OCI-LY7 (cell line): Measurements from ENCODE around the gene MAP3K13. TPM values are rescaled to one million over a fixed set of nuclear protein-coding genes. Genes with fewer than 3 reads are reported as not detected.

ENCODE experiments used
- BruUV-seq: library from RNA; stranded (reverse); fragments of 400-500 nt; replicated peaks from 2 replicates; lab custom pipeline; 2021; lab: Mats Ljungman, UMichigan
- CTCF ChIA-PET: fragments of 300-600 bp; sonication (Branson Sonifier 250); formaldehyde crosslinking; loops from one replicate; lab custom pipeline; 2022; ENCODE audit warnings: antibody characterized with exemption; ENCODE audit not compliant: unreplicated experiment; lab: Charles Lee
- POLR2A ChIA-PET: fragments of 300-600 bp; sonication (Branson Sonifier 250); formaldehyde crosslinking; loops from one replicate; lab custom pipeline; 2022; ENCODE audit warnings: antibody characterized with exemption; lab: Charles Lee
- DNase-seq: peaks from one replicate; pipeline ENCODE4 v3.0.0-alpha.2; 2015; ENCODE audit warnings: low spot score
- H2AFZ ChIP-seq: fragments of 200-600 bp; sonication (generic), shearing (Covaris generic); 2 replicates; pipeline ENCODE4 v1.6.1; 2014; ENCODE audit warnings: mild to moderate bottlenecking, antibody characterized with exemption, low read length, moderate library complexity
- H3K27ac ChIP-seq: fragments of 200-600 bp; sonication (generic); 2 replicates; pipeline ENCODE4 v1.5.1; 2014; ENCODE audit warnings: mixed run types, low read depth, mild to moderate bottlenecking, moderate library complexity, low read length, inconsistent platforms; ENCODE audit not compliant: poor library complexity, severe bottlenecking
- H3K36me3 ChIP-seq: fragments of 200-600 bp; sonication (generic); 2 replicates; pipeline ENCODE4 v1.6.1; 2014; ENCODE audit warnings: mild to moderate bottlenecking, antibody characterized with exemption, low read length, moderate library complexity, mixed read lengths; ENCODE audit not compliant: insufficient read depth
- H3K4me1 ChIP-seq: fragments of 200-600 bp; sonication (generic); 2 replicates; pipeline ENCODE4 v1.5.1; 2014; ENCODE audit warnings: mild to moderate bottlenecking, low read length; ENCODE audit not compliant: insufficient read depth, poor library complexity, severe bottlenecking
- H3K4me2 ChIP-seq: fragments of 200-600 bp; sonication (generic); 2 replicates; pipeline ENCODE4 v1.6.1; 2014; ENCODE audit warnings: mild to moderate bottlenecking, low read length
- H3K4me3 ChIP-seq: fragments of 200-600 bp; sonication (generic); 2 replicates; pipeline ENCODE4 v1.5.1; 2014; ENCODE audit warnings: mild to moderate bottlenecking, low read depth, low read length; ENCODE audit not compliant: poor library complexity, severe bottlenecking
- H3K79me2 ChIP-seq: fragments of 200-600 bp; sonication (generic); 2 replicates; pipeline ENCODE4 v1.6.1; 2016; ENCODE audit warnings: low read depth, mild to moderate bottlenecking, low read length, moderate library complexity, mixed read lengths; ENCODE audit not compliant: insufficient read depth
- H3K9me2 ChIP-seq: fragments of 200-600 bp; sonication (generic); 2 replicates; pipeline ENCODE4 v1.6.1; 2016; ENCODE audit warnings: mild to moderate bottlenecking, low read length, mixed read lengths; ENCODE audit not compliant: insufficient read depth
- H3K9me3 ChIP-seq: fragments of 200-600 bp; sonication (generic); 2 replicates; pipeline ENCODE4 v1.6.1; 2014; ENCODE audit warnings: mild to moderate bottlenecking, mixed run types, low read length, mixed read lengths
- H4K20me1 ChIP-seq: fragments of 200-600 bp; sonication (generic); 2 replicates; pipeline ENCODE4 v1.6.1; 2014; ENCODE audit warnings: mild to moderate bottlenecking, antibody characterized with exemption, low read length, moderate library complexity, mixed read lengths; ENCODE audit not compliant: insufficient read depth
- EZH2phosphoT487 ChIP-seq: fragments of 200-600 bp; sonication (generic); IDR thresholded peaks from 2 replicates; pipeline ENCODE4 v1.6.1; 2018; ENCODE audit warnings: low read depth, borderline replicate concordance, mild to moderate bottlenecking, mixed run types, antibody characterized with exemption, low read length, moderate library complexity, mixed read lengths
- intact Hi-C: fragments of 100-400 bp; cut with micrococcal nuclease; formaldehyde crosslinking; loops from one replicate; pipeline ENCODE4 v1.10.0; 2022; ENCODE audit not compliant: unreplicated experiment
- total RNA-seq, 2 experiments: library from RNA; depleted of rRNA in 1 of 2; stranded (reverse); fragments of >200 nt in 1 of 2; shearing (Covaris generic) in 1 of 2; gene quantifications; 2 replicates each; pipeline ENCODE4 v1.2.3, GENCODE V29; 2014 to 2022
- TF ChIP-seq, protein P1 (sequence below): fragments of 200-600 bp; sonication (generic); conservative IDR thresholded peaks from 2 replicates; pipeline ENCODE4 v1.5.1; 2014; ENCODE audit warnings: mild to moderate bottlenecking, antibody characterized with exemption, low read length, moderate library complexity, mixed read lengths

MAP3K13 gene
- total RNA-seq, 2 experiments from 2014 or later: 7.6 to 15.0 TPM

- Histone ChIP-seq H3K9me3 (no peaks in the 10 kb centered on the region), H3K36me3 (no peaks in the 10 kb centered on the region), H3K27ac (no peak overlapping the region), H3K4me3 (no peak overlapping the region), H3K9me2 (no peaks in the 10 kb centered on the region), H4K20me1 (no peaks in the 10 kb centered on the region), H3K4me2 (no peak overlapping the region), H2AFZ (no peak overlapping the region), H3K79me2 (no peaks in the 10 kb centered on the region), H3K4me1 (no peaks in the 10 kb centered on the region)
- TF ChIP-seq, protein P1, sequence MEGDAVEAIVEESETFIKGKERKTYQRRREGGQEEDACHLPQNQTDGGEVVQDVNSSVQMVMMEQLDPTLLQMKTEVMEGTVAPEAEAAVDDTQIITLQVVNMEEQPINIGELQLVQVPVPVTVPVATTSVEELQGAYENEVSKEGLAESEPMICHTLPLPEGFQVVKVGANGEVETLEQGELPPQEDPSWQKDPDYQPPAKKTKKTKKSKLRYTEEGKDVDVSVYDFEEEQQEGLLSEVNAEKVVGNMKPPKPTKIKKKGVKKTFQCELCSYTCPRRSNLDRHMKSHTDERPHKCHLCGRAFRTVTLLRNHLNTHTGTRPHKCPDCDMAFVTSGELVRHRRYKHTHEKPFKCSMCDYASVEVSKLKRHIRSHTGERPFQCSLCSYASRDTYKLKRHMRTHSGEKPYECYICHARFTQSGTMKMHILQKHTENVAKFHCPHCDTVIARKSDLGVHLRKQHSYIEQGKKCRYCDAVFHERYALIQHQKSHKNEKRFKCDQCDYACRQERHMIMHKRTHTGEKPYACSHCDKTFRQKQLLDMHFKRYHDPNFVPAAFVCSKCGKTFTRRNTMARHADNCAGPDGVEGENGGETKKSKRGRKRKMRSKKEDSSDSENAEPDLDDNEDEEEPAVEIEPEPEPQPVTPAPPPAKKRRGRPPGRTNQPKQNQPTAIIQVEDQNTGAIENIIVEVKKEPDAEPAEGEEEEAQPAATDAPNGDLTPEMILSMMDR: no peak
- no peak for TF ChIP-seq EZH2phosphoT487
- POLR2A ChIA-PET: interaction anchor here (0.6 kb wide), 2 partner anchors 115 to 296 kb away, joined by 3 read pairs; no protein-coding TSS in a partner anchor
- intact Hi-C loops: no loop called here
- CTCF ChIA-PET: no interaction called here
- no peak for DNase-seq
- no TSS peak for BruUV-seq
Measured at GRCh38 chr3:185439745-185440466, 77.0 kb downstream of the MAP3K13 start.

- Histone ChIP-seq H3K4me3 (no peak overlapping the region), H3K9me3 (no peaks in the 10 kb centered on the region), H2AFZ (no peak overlapping the region), H3K27ac (no peak overlapping the region), H3K4me2 (no peak overlapping the region), H3K4me1 (no peaks in the 10 kb centered on the region), H3K36me3 (no peaks in the 10 kb centered on the region), H4K20me1 (no peaks in the 10 kb centered on the region), H3K79me2 (no peaks in the 10 kb centered on the region), H3K9me2 (no peaks in the 10 kb centered on the region)
- ChIA-PET POLR2A (interaction anchor here (0.7 kb wide), 1 partner anchor 1046 kb away, joined by 3 read pairs; no protein-coding TSS in a partner anchor), CTCF (no interaction called here)
- intact Hi-C loops: no loop called here
- TF ChIP-seq, protein P1: no peak
- TF ChIP-seq EZH2phosphoT487: no peak
- DNase-seq: no peak
- BruUV-seq: no TSS peak
Measured at GRCh38 chr3:185442031-185442430, 79.1 kb downstream of the MAP3K13 start.

DNA sequence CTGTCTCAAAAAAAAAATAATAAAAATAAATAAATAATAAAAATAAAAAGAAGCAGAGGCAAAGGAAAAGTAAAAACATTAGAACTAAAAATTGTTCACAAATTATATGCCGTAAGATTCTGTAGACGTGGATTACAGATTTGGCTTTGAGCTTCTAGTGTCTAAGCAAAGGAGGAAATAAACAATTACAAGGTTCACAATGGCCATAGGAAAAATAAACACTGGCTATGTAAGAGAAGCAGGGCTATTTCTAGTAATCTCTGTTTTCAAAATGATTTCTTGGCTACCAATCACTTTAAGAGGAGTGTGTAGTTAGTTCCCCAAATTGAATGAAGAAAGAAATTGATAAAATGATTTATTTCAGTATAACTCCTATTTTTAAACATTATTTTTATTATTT, 81.4 kb downstream of the MAP3K13 start:
- Histone ChIP-seq H3K79me2 (no peaks in the 10 kb centered on the region), H3K36me3 (no peaks in the 10 kb centered on the region), H3K27ac (no peak overlapping the region), H3K4me2 (no peak overlapping the region), H2AFZ (no peak overlapping the region), H3K9me2 (no peaks in the 10 kb centered on the region), H4K20me1 (no peaks in the 10 kb centered on the region), H3K9me3 (no peaks in the 10 kb centered on the region), H3K4me3 (no peak overlapping the region), H3K4me1 (no peaks in the 10 kb centered on the region)
- CTCF ChIA-PET: no interaction called here
- TF ChIP-seq, protein P1: no peak
- no peak for TF ChIP-seq EZH2phosphoT487
- no TSS peak for BruUV-seq
- POLR2A ChIA-PET: interaction anchor here (0.6 to 0.7 kb wide), 3 partner anchors 18 to 269 kb away, joined by 3 read pairs; no protein-coding TSS in a partner anchor
- no peak for DNase-seq
- intact Hi-C loops: no loop called here
